Progenitor cell of endocrine pancreas (in vitro differentiated cells): ENCODE results near the gene TREH. TPM values are rescaled to one million over a fixed set of nuclear protein-coding genes. Genes with fewer than 3 reads are reported as not detected.
A peak's percentile ranks its signal among the peaks of the same experiment; 100 is the strongest.

Experiments
- DNase-seq: peaks from one replicate; pipeline ENCODE4 v3.0.0; 2021; ENCODE audit warnings: low spot score; ENCODE audit not compliant: unreplicated experiment
- H3K27ac Mint-ChIP-seq: 2 replicates; pipeline ENCODE4 v1.8.0; 2021; ENCODE audit warnings: mild to moderate bottlenecking, moderate library complexity, mixed read lengths
- H3K27me3 Mint-ChIP-seq: 2 replicates; pipeline ENCODE4 v1.8.0; 2021; ENCODE audit warnings: mixed read lengths
- H3K36me3 Mint-ChIP-seq: 2 replicates; pipeline ENCODE4 v1.8.0; 2022; ENCODE audit warnings: mixed read lengths; ENCODE audit not compliant: insufficient read depth
- H3K4me1 Mint-ChIP-seq: 2 replicates; pipeline ENCODE4 v1.8.0; 2021; ENCODE audit warnings: low read depth, mixed read lengths
- H3K4me3 Mint-ChIP-seq: 2 replicates; pipeline ENCODE4 v1.8.0; 2021; ENCODE audit warnings: low read depth, mild to moderate bottlenecking, moderate library complexity, mixed read lengths
- H3K9me3 Mint-ChIP-seq: 2 replicates; pipeline ENCODE4 v1.8.0; 2021; ENCODE audit warnings: low read depth, mixed read lengths
- CTCF ChIP-seq: fragments of 200-600 bp; sonication (generic); IDR thresholded peaks from one replicate; pipeline ENCODE4 v1.5.0; 2021; ENCODE audit warnings: antibody characterized with exemption, mild to moderate bottlenecking; ENCODE audit not compliant: unreplicated experiment
- total RNA-seq: library from RNA; stranded (reverse); gene quantifications from 2 replicates; pipeline ENCODE4 v1.2.1, GENCODE V29; 2021

TREH gene
- total RNA-seq, 1 donor from 2014 or later: not detected

- H3K4me3 Mint-ChIP-seq: no peak overlapping the region
- no peaks in the 10 kb centered on the region for H3K27me3 Mint-ChIP-seq
- H3K27ac Mint-ChIP-seq: no peak overlapping the region
- H3K4me1 Mint-ChIP-seq: peaks cover 4% of the 10 kb centered on the region
- no peak for DNase-seq
- H3K36me3 Mint-ChIP-seq: peaks cover 15% of the 10 kb centered on the region
- no peak for TF ChIP-seq CTCF
- no peaks in the 10 kb centered on the region for H3K9me3 Mint-ChIP-seq
Observed at GRCh38 chr11:118627566-118627965, 51.9 kb downstream of the TREH start.

- no peak for DNase-seq
- H3K9me3 Mint-ChIP-seq: no peaks in the 10 kb centered on the region
- peaks cover 10% of the 10 kb centered on the region for H3K36me3 Mint-ChIP-seq
- peaks cover 9% of the 10 kb centered on the region for H3K4me1 Mint-ChIP-seq
- no peaks in the 10 kb centered on the region for H3K27me3 Mint-ChIP-seq
- no peak overlapping the region for H3K4me3 Mint-ChIP-seq
- no peak overlapping the region for H3K27ac Mint-ChIP-seq
- TF ChIP-seq CTCF: no peak
Observed at GRCh38 chr11:118625976-118626375, 53.5 kb downstream of the TREH start.

GRCh38 chr11:118625036-118625690 is 54.3 kb downstream of the TREH start:
- no peak overlapping the region for H3K4me3 Mint-ChIP-seq
- H3K27me3 Mint-ChIP-seq: no peaks in the 10 kb centered on the region
- peaks cover 10% of the 10 kb centered on the region for H3K36me3 Mint-ChIP-seq
- no peak for DNase-seq
- H3K4me1 Mint-ChIP-seq: peaks cover 15% of the 10 kb centered on the region
- no peak overlapping the region for H3K27ac Mint-ChIP-seq
- TF ChIP-seq CTCF: no peak
- H3K9me3 Mint-ChIP-seq: no peaks in the 10 kb centered on the region

- no peak overlapping the region for H3K27ac Mint-ChIP-seq
- H3K9me3 Mint-ChIP-seq: no peaks in the 10 kb centered on the region
- peaks cover 25% of the 10 kb centered on the region for H3K4me1 Mint-ChIP-seq
- peaks cover 3% of the 10 kb centered on the region for H3K36me3 Mint-ChIP-seq
- no peak overlapping the region for H3K4me3 Mint-ChIP-seq
- TF ChIP-seq CTCF: no peak
- no peaks in the 10 kb centered on the region for H3K27me3 Mint-ChIP-seq
- DNase-seq: no peak
Observed at GRCh38 chr11:118623269-118623655, 56.2 kb downstream of the TREH start.

- Mint-ChIP-seq H3K4me3 (peak overlapping the region; percentile 84), H3K27me3 (no peaks in the 10 kb centered on the region), H3K36me3 (peaks cover 2% of the 10 kb centered on the region), H3K9me3 (no peaks in the 10 kb centered on the region), H3K4me1 (peaks cover 32% of the 10 kb centered on the region), H3K27ac (no peak overlapping the region)
- no peak for TF ChIP-seq CTCF
- no peak for DNase-seq
Observed at GRCh38 chr11:118622376-118623268, 56.8 kb downstream of the TREH start.
